Endothelial cell (in vitro differentiated cells): ENCODE measurements around the gene SETD2. TPM values are rescaled to one million over a fixed set of nuclear protein-coding genes. Genes with fewer than 3 reads are reported as not detected.
A peak's percentile ranks its signal among the peaks of the same experiment; 100 is the strongest.
"Not testable (repeated sequence)": the region's sequence is repeated elsewhere in the genome, so short reads cannot be mapped to it uniquely, and the experiment has no call there.

Experiments
- DNase-seq: peaks from one replicate; pipeline ENCODE4 v3.0.0; 2021; ENCODE audit warnings: low spot score
- H3K27ac Mint-ChIP-seq: one replicate; pipeline ENCODE4 v1.8.0; 2021; ENCODE audit warnings: mixed read lengths, inconsistent platforms; ENCODE audit not compliant: unreplicated experiment
- H3K27me3 Mint-ChIP-seq: one replicate; pipeline ENCODE4 v1.8.0; 2021; ENCODE audit warnings: mild to moderate bottlenecking, moderate library complexity, mixed read lengths, inconsistent platforms; ENCODE audit not compliant: unreplicated experiment
- H3K36me3 Mint-ChIP-seq: one replicate; pipeline ENCODE4 v1.8.0; 2021; ENCODE audit warnings: mild to moderate bottlenecking, low read depth, mixed read lengths, inconsistent platforms; ENCODE audit not compliant: unreplicated experiment
- H3K4me1 Mint-ChIP-seq: one replicate; pipeline ENCODE4 v1.8.0; 2021; ENCODE audit warnings: mild to moderate bottlenecking, mixed read lengths, inconsistent platforms; ENCODE audit not compliant: unreplicated experiment
- H3K4me3 Mint-ChIP-seq: one replicate; pipeline ENCODE4 v1.8.0; 2021; ENCODE audit warnings: mild to moderate bottlenecking, mixed read lengths, inconsistent platforms; ENCODE audit not compliant: unreplicated experiment
- H3K9me3 Mint-ChIP-seq: one replicate; pipeline ENCODE4 v1.8.0; 2021; ENCODE audit warnings: mixed read lengths, inconsistent platforms; ENCODE audit not compliant: unreplicated experiment
- total RNA-seq: library from RNA; stranded (reverse); fragmentation: NEBNext Ultra II Directional; extraction: Animal tissue kit (Norgen Biotek cat#: 25700); gene quantifications from one replicate; pipeline ENCODE4 v1.2.1, GENCODE V29; 2021; ENCODE audit not compliant: unreplicated experiment
- TF ChIP-seq, protein P1 (sequence below): fragments of 200-600 bp; sonication (generic); IDR thresholded peaks from one replicate; pipeline ENCODE4 v1.5.0; 2021; ENCODE audit warnings: antibody characterized with exemption; ENCODE audit not compliant: unreplicated experiment

Gene SETD2
- total RNA-seq, 1 donor from 2014 or later, result 51.4 TPM

GRCh38 chr3:47202542-47202941 lies 38.6 kb upstream of the SETD2 start:
- H3K4me1 Mint-ChIP-seq, result no peaks in the 10 kb centered on the region
- no peaks in the 10 kb centered on the region for H3K27me3 Mint-ChIP-seq
- TF ChIP-seq, protein P1, sequence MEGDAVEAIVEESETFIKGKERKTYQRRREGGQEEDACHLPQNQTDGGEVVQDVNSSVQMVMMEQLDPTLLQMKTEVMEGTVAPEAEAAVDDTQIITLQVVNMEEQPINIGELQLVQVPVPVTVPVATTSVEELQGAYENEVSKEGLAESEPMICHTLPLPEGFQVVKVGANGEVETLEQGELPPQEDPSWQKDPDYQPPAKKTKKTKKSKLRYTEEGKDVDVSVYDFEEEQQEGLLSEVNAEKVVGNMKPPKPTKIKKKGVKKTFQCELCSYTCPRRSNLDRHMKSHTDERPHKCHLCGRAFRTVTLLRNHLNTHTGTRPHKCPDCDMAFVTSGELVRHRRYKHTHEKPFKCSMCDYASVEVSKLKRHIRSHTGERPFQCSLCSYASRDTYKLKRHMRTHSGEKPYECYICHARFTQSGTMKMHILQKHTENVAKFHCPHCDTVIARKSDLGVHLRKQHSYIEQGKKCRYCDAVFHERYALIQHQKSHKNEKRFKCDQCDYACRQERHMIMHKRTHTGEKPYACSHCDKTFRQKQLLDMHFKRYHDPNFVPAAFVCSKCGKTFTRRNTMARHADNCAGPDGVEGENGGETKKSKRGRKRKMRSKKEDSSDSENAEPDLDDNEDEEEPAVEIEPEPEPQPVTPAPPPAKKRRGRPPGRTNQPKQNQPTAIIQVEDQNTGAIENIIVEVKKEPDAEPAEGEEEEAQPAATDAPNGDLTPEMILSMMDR, result no peak
- no peak for DNase-seq
- H3K9me3 Mint-ChIP-seq, result no peaks in the 10 kb centered on the region
- H3K4me3 Mint-ChIP-seq, result no peak overlapping the region
- no peaks in the 10 kb centered on the region for H3K36me3 Mint-ChIP-seq
- H3K27ac Mint-ChIP-seq, result no peak overlapping the region

GRCh38 chr3:47197287-47197686 lies 33.4 kb upstream of the SETD2 start:
- H3K27me3 Mint-ChIP-seq, result peaks cover 4% of the 10 kb centered on the region
- H3K4me3 Mint-ChIP-seq, result no peak overlapping the region
- no peaks in the 10 kb centered on the region for H3K4me1 Mint-ChIP-seq

DNA sequence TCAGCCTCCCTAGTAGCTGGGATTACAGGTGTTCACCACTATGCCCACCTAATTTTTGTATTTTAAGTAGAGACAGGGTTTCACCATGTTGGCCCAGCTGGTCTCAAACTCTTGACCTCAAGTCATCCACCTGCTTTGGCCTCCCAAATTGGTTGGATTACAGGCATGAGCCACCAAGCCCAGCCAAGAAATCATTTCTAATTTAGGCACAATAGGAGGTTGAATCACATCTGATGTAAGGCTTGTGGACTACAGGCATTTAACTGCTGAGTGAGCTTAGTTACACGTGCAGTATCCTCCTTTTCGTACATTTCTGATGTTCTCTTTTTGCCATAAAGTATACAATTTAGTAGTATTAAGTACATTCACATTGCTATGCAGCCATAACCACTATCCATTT lies 31.1 kb upstream of the SETD2 start:
- no peak overlapping the region for H3K27ac Mint-ChIP-seq
- no peaks in the 10 kb centered on the region for H3K9me3 Mint-ChIP-seq
- TF ChIP-seq, protein P1, result no peak

More at GRCh38 chr3:47197287-47197686, 33.4 kb upstream of the SETD2 start:
- TF ChIP-seq, protein P1, result no peak
- Mint-ChIP-seq H3K9me3 (no peaks in the 10 kb centered on the region), H3K27ac (no peak overlapping the region), H3K36me3 (peaks cover 13% of the 10 kb centered on the region)
- no peak for DNase-seq

GRCh38 chr3:47193871-47194859 lies 30.3 kb upstream of the SETD2 start:
- Mint-ChIP-seq H3K27me3 (peaks cover 4% of the 10 kb centered on the region), H3K9me3 (no peaks in the 10 kb centered on the region), H3K4me3 (peak overlapping the region; percentile 65), H3K36me3 (peaks cover 13% of the 10 kb centered on the region), H3K27ac (no peak overlapping the region), H3K4me1 (no peaks in the 10 kb centered on the region)
- TF ChIP-seq, protein P1, result no peak
- no peak for DNase-seq

More for the DNA sequence above, 31.1 kb upstream of the SETD2 start:
- Mint-ChIP-seq H3K27me3 (peaks cover 4% of the 10 kb centered on the region), H3K4me1 (no peaks in the 10 kb centered on the region), H3K4me3 (no peak overlapping the region), H3K36me3 (peaks cover 13% of the 10 kb centered on the region)
- no peak for DNase-seq

- Mint-ChIP-seq H3K9me3 (no peaks in the 10 kb centered on the region), H3K4me1 (no peaks in the 10 kb centered on the region), H3K4me3 (no peak overlapping the region), H3K27ac (no peak overlapping the region), H3K27me3 (no peaks in the 10 kb centered on the region), H3K36me3 (no peaks in the 10 kb centered on the region)
- no peak for DNase-seq
- TF ChIP-seq, protein P1, result no peak
Measured at GRCh38 chr3:47186285-47186684, 22.4 kb upstream of the SETD2 start.

DNA sequence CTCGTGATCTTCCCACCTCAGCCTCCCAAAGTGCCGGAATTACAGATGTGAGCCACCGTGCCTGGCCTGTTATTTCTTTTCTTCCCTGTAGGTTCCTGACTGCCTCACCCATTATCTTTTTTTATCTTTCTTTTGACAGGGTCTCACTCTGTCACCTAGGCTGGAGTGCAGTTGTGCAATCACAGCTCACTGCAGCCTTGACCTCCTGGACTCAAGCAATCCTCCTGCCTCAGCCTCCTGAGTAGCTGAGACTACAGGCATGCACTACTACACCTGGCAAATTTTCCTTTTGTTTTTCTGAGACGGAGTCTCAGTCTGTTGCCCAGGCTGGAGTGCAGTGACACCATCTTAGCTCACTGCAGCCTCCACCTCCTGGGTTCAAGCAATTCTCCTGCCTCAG lies 17.8 kb upstream of the SETD2 start:
- not testable (repeated sequence) for H3K4me1 Mint-ChIP-seq, DNase-seq, H3K27me3 Mint-ChIP-seq, H3K27ac Mint-ChIP-seq, H3K36me3 Mint-ChIP-seq, H3K9me3 Mint-ChIP-seq, H3K4me3 Mint-ChIP-seq

- not testable (repeated sequence) for H3K4me3 Mint-ChIP-seq, H3K36me3 Mint-ChIP-seq, H3K27ac Mint-ChIP-seq, H3K27me3 Mint-ChIP-seq, H3K9me3 Mint-ChIP-seq, DNase-seq, H3K4me1 Mint-ChIP-seq
Measured at GRCh38 chr3:47180011-47180410, 16.1 kb upstream of the SETD2 start.
